GM10248 (cell line): ENCODE results near the gene BPIFB3.

Experiments used
- CTCF ChIA-PET: fragments of 300-600 bp; sonication (Branson Sonifier 250); formaldehyde crosslinking; extraction: SDS; loops from one replicate; lab custom pipeline; 2021; ENCODE audit warnings: antibody characterized with exemption; lab: Yijun Ruan, JAX
- POLR2A ChIA-PET: fragments of 350-650 bp; sonication (Branson Sonifier 250); formaldehyde crosslinking; extraction: SDS; loops from one replicate; lab custom pipeline; 2020; ENCODE audit warnings: antibody characterized with exemption; lab: Yijun Ruan, JAX
- DNase-seq: peaks from one replicate; pipeline ENCODE4 v3.0.0; 2012; ENCODE audit errors: extremely low spot score
- TF ChIP-seq, protein P1 (sequence below): IDR thresholded peaks from 2 replicates; pipeline ENCODE4 v1.5.1; 2012; ENCODE audit warnings: mild to moderate bottlenecking, low read depth; ENCODE audit errors: extremely low read depth, missing control alignments, control extremely low read depth

Gene BPIFB3

DNA sequence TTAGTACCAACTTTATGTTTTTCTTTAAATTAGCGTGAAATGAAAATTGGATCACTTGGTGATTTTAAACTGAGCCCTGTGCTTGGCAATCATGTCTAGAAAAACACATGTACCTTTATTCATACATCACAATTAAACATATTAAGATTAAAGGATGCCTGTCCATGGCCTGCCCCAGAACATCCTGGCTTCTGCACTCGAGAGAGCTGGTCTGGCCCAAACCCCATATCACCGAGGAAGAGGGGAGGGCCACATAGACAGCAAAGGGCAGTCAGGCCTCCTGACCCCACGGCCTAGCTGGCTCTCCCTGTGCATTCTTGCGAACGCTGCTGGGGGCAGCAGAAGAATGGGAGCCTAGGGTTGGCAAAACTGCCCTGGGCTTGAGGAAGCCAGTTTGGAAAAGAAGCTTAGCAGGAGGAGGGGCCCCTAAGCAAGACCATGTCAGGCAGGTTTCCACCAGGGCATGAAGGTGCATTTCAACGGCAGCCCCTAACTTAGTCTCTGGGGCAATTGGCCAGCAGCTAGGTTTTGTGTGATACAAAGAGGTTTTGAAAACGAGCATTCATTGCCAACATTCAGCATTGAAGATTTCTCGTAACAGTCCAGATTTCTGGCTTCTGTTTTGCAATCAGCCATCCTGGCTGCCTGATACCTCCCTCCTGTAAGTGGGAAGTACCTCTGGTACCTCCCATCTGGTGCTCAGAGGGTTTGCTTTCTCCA lies 8.6 kb downstream of the BPIFB3 start:
- CTCF ChIA-PET: interaction anchor here (1.1 kb wide), 1 partner anchor 35 kb away, joined by 3 read pairs; no protein-coding TSS in a partner anchor
- TF ChIP-seq, protein P1, sequence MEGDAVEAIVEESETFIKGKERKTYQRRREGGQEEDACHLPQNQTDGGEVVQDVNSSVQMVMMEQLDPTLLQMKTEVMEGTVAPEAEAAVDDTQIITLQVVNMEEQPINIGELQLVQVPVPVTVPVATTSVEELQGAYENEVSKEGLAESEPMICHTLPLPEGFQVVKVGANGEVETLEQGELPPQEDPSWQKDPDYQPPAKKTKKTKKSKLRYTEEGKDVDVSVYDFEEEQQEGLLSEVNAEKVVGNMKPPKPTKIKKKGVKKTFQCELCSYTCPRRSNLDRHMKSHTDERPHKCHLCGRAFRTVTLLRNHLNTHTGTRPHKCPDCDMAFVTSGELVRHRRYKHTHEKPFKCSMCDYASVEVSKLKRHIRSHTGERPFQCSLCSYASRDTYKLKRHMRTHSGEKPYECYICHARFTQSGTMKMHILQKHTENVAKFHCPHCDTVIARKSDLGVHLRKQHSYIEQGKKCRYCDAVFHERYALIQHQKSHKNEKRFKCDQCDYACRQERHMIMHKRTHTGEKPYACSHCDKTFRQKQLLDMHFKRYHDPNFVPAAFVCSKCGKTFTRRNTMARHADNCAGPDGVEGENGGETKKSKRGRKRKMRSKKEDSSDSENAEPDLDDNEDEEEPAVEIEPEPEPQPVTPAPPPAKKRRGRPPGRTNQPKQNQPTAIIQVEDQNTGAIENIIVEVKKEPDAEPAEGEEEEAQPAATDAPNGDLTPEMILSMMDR: no peak
- DNase-seq: no peak
- POLR2A ChIA-PET: no interaction called here

GRCh38 chr20:33062825-33063149 lies 9.1 kb downstream of the BPIFB3 start:
- ChIA-PET POLR2A (no interaction called here), CTCF (interaction anchor here (1.1 kb wide), 1 partner anchor 36 kb away, joined by 3 read pairs; no protein-coding TSS in a partner anchor)
- TF ChIP-seq, protein P1: no peak
- no peak for DNase-seq

DNA sequence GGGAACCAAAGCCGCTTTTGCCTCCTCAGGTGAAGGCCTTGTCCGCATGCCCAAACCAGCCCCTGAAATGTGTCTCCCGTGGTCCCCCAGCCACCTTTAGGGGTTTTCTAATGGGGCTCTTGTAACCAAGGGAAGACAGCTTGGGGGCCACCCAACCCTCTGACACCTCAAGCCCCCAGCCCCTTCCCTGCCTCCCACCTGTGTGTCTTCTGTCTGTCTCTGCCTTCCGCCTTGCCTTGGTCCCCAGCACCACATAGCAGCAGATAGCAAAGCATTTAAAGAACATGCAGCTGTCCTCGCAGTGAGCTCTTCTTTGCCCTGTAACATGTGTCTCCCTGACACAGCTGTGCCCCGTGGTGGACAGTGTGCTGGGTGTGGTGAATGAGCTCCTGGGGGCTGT lies 9.6 kb downstream of the BPIFB3 start:
- ChIA-PET CTCF (interaction anchor here (1.1 kb wide), 1 partner anchor 36 kb away, joined by 3 read pairs; no protein-coding TSS in a partner anchor), POLR2A (no interaction called here)
- DNase-seq: no peak
- TF ChIP-seq, protein P1: no peak

DNA sequence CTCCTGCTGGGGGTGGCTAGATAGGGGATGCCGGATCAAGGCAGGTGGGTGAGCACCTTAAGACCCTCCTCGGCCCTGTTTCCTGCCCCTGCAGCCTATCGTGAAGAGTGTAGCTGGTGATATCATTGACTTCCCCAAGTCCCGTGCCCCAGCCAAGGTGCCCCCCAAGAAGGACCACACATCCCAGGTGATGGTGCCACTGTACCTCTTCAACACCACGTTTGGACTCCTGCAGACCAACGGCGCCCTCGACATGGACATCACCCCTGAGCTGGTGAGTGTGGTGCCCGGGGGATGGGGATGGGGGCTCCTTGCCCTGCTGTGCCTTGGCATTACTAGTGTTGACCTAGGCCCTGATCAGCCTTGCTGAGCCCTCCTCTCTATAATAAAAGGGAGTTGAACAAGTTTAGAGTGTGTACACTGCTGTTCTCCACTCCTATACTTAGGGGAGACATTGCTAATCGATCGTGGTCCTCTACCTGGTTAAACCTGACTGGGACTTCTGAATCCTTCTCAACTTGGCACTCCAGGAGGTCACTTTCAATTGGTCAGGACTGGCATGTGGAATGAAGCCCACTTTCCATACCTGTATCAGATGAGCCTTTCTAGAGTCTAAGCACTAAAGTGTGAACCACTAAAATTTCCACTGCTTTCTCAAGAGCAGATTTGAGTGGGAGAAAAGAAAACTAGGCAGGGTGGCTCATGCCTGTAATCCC lies 11.0 kb downstream of the BPIFB3 start:
- TF ChIP-seq, protein P1: no peak
- CTCF ChIA-PET: interaction anchor here (1.0 kb wide), 1 partner anchor 275 kb away, joined by 3 read pairs; no protein-coding TSS in a partner anchor

GRCh38 chr20:33065785-33066184 lies 12.1 kb downstream of the BPIFB3 start:
- ChIA-PET POLR2A (no interaction called here), CTCF (interaction anchor here (0.9 to 1.7 kb wide), 4 partner anchors 10 to 276 kb away, joined by 3 to 5 read pairs (median 3); no protein-coding TSS in a partner anchor)
- TF ChIP-seq, protein P1: no peak
- no peak for DNase-seq

More for the DNA sequence above, 11.0 kb downstream of the BPIFB3 start:
- POLR2A ChIA-PET: no interaction called here
- DNase-seq: no peak

DNA sequence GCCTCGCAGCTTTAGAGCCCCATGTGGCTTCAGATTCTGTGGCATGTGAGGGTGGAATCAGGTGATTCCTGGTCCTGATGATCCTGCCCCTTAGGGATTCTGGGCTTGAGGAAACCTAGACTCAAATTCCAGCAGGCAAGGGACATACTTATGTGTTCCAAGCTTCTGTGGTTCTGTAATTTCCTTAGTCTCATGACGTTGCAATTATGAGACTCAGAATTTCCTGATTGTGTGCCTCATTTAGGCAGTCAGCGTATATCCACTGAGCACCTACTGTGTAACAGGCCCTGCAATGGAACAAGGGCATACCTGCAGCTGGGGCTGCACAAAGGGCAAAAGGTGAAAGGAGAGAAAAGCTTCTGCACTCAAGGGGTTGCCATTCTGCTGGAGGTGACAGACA lies 14.1 kb downstream of the BPIFB3 start:
- POLR2A ChIA-PET: no interaction called here
- CTCF ChIA-PET: interaction anchor here (0.8 to 1.7 kb wide), 4 partner anchors 8 to 166 kb away, joined by 3 to 5 read pairs (median 4); no protein-coding TSS in a partner anchor
- TF ChIP-seq, protein P1: no peak
- no peak for DNase-seq
